A549 (cell line): Measurements from ENCODE around the gene CDH5.

Source experiments
- BHLHE40 ChIP-seq: IDR thresholded peaks from 2 replicates; pipeline ENCODE4 v1.6.1; 2012; ENCODE audit warnings: low read depth, low read length, inconsistent platforms
- POLR2A ChIP-seq: IDR thresholded peaks from 2 replicates; pipeline ENCODE4 v1.6.1; 2012; ENCODE audit warnings: mild to moderate bottlenecking, low read length
- REST ChIP-seq: fragments of 200-600 bp; sonication (generic); IDR thresholded peaks from 2 replicates; pipeline ENCODE4 v1.6.1; 2016; ENCODE audit warnings: antibody characterized with exemption, mild to moderate bottlenecking, moderate library complexity
- SREBF2 ChIP-seq: fragments of 450-650 bp; IDR thresholded peaks from 2 replicates; pipeline ENCODE4 v1.6.1; 2014; ENCODE audit warnings: mild to moderate bottlenecking, moderate library complexity
- TF ChIP-seq, protein P1 (sequence below): fragments of >200 bp; sonication (Bioruptor Twin); formaldehyde crosslinking; IDR thresholded peaks from 3 replicates; pipeline ENCODE4 v1.5.1; 2016
- TF ChIP-seq, protein P2 (sequence below): fragments of 150-350 bp; IDR thresholded peaks from 2 replicates; pipeline ENCODE4 v1.6.1; 2014; ENCODE audit warnings: low read depth, mild to moderate bottlenecking, low read length

- TF ChIP-seq, protein P1, sequence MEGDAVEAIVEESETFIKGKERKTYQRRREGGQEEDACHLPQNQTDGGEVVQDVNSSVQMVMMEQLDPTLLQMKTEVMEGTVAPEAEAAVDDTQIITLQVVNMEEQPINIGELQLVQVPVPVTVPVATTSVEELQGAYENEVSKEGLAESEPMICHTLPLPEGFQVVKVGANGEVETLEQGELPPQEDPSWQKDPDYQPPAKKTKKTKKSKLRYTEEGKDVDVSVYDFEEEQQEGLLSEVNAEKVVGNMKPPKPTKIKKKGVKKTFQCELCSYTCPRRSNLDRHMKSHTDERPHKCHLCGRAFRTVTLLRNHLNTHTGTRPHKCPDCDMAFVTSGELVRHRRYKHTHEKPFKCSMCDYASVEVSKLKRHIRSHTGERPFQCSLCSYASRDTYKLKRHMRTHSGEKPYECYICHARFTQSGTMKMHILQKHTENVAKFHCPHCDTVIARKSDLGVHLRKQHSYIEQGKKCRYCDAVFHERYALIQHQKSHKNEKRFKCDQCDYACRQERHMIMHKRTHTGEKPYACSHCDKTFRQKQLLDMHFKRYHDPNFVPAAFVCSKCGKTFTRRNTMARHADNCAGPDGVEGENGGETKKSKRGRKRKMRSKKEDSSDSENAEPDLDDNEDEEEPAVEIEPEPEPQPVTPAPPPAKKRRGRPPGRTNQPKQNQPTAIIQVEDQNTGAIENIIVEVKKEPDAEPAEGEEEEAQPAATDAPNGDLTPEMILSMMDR, result no peak
- TF ChIP-seq BHLHE40, result no peak
- TF ChIP-seq POLR2A, result no peak
- TF ChIP-seq, protein P2, sequence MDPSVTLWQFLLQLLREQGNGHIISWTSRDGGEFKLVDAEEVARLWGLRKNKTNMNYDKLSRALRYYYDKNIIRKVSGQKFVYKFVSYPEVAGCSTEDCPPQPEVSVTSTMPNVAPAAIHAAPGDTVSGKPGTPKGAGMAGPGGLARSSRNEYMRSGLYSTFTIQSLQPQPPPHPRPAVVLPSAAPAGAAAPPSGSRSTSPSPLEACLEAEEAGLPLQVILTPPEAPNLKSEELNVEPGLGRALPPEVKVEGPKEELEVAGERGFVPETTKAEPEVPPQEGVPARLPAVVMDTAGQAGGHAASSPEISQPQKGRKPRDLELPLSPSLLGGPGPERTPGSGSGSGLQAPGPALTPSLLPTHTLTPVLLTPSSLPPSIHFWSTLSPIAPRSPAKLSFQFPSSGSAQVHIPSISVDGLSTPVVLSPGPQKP, result no peak
- TF ChIP-seq REST, result no peak
- no peak for TF ChIP-seq SREBF2
Observed at GRCh38 chr16:66360624-66361324, 5.7 kb upstream of the CDH5 start.
